Thyroid gland (tissue), 4 donors: ENCODE measurements around the gene FAM118B. TPM values are rescaled to one million over a fixed set of nuclear protein-coding genes. Genes with fewer than 3 reads are reported as not detected.

Source experiments
- DNase-seq, 2 donors: peaks; one replicate each; pipeline ENCODE4 v3.0.0-alpha.2; 2019
- H3K27ac ChIP-seq, 3 donors: fragments of 200-600 bp; sonication (generic); 1 replicate in 2 of 3; 2 replicates in 1 of 3; pipeline ENCODE4 v1.5.1; 2016 to 2019; ENCODE audit warnings: mild to moderate bottlenecking in 1 of 3, moderate library complexity in 1 of 3
- H3K27me3 ChIP-seq: fragments of 200-600 bp; sonication (generic); one replicate; pipeline ENCODE4 v1.5.1; 2019
- H3K36me3 ChIP-seq, 2 donors: fragments of 200-600 bp; sonication (generic); one replicate each; pipeline ENCODE4 v1.5.1; 2016 to 2019
- H3K4me1 ChIP-seq, 2 donors: fragments of 200-600 bp; sonication (generic); one replicate each; pipeline ENCODE4 v1.5.1; 2017 to 2019
- H3K4me3 ChIP-seq, 3 donors: fragments of 200-600 bp; sonication (generic); replicated peaks in 1 of 3; 1 replicate in 2 of 3; 2 replicates in 1 of 3; pipeline ENCODE4 v1.5.1; 2016; ENCODE audit warnings: mild to moderate bottlenecking in 1 of 3
- H3K9me3 ChIP-seq: fragments of 200-600 bp; sonication (generic); one replicate; pipeline ENCODE4 v1.5.1; 2017
- CTCF ChIP-seq, 6 experiments: fragments of 200-600 bp in 3 of 6; fragments of 450-650 bp in 3 of 6; sonication (generic) in 3 of 6; IDR thresholded peaks; one replicate each; pipeline ENCODE4 v1.5.1; 2016 to 2019; ENCODE audit warnings: antibody characterized with exemption in 6 of 6, mild to moderate bottlenecking in 2 of 6, inconsistent platforms in 1 of 6, moderate library complexity in 1 of 6
- POLR2A ChIP-seq, 2 donors: fragments of 450-650 bp; IDR thresholded peaks; one replicate each; pipeline ENCODE4 v1.6.1; 2017; ENCODE audit warnings: antibody characterized with exemption in 2 of 2, mild to moderate bottlenecking in 2 of 2, moderate library complexity in 1 of 2
- WGBS, 2 donors: methylation state at CpG; one replicate each; pipeline ENCODE4 v1.1.5; 2017; 5-methylcytosine and 5-hydroxymethylcytosine counted together
- intact Hi-C: fragments of 100-400 bp; cut with DNase I; formaldehyde crosslinking; loops from one replicate; pipeline ENCODE4 v1.15.1; 2023
- total RNA-seq, 4 donors: library from RNA; depleted of rRNA; stranded (reverse); fragments of >200 nt; gene quantifications; one replicate each; pipeline ENCODE4 v1.2.3, GENCODE V29; 2016

Gene FAM118B
- total RNA-seq, 4 donors from 2014 or later = 21.7 to 25.0 (median 23.3) TPM

GRCh38 chr11:126216526-126217305 is 5.1 kb downstream of the FAM118B start:
- intact Hi-C loops = no loop called here
- Histone ChIP-seq H3K4me3 (no peak overlapping the region), H3K4me1 (peaks cover 10 to 21% of the 10 kb centered on the region in 2 donors), H3K36me3 (no peaks in the 10 kb centered on the region), H3K27me3 (no peaks in the 10 kb centered on the region), H3K27ac (no peak overlapping the region), H3K9me3 (no peaks in the 10 kb centered on the region)
- WGBS, 2 donors = 86 to 93% methylated on average over 6 of the region's 6 CpGs
- no peak for DNase-seq
- TF ChIP-seq POLR2A (IDR thresholded peaks at IDR 0.05) = no peak
- TF ChIP-seq CTCF (IDR thresholded peaks at IDR 0.05) = no peak

GRCh38 chr11:126217491-126217890 is 5.9 kb downstream of the FAM118B start:
- Histone ChIP-seq H3K27me3 (no peaks in the 10 kb centered on the region), H3K27ac (no peak overlapping the region), H3K36me3 (no peaks in the 10 kb centered on the region), H3K4me3 (no peak overlapping the region), H3K4me1 (peaks cover 6 to 17% of the 10 kb centered on the region in 2 donors), H3K9me3 (no peaks in the 10 kb centered on the region)
- no peak for DNase-seq
- no peak for TF ChIP-seq CTCF (IDR thresholded peaks at IDR 0.05)
- TF ChIP-seq POLR2A (IDR thresholded peaks at IDR 0.05) = no peak
- intact Hi-C loops = no loop called here
- 77 to 79% methylated on average over 1 of the region's 1 CpG for WGBS, 2 donors

GRCh38 chr11:126219547-126219946 is 8.0 kb downstream of the FAM118B start:
- DNase-seq = no peak
- H3K9me3 ChIP-seq = no peaks in the 10 kb centered on the region
- H3K36me3 ChIP-seq = no peaks in the 10 kb centered on the region
- H3K4me3 ChIP-seq = no peak overlapping the region
- 80 to 92% methylated on average over 4 of the region's 4 CpGs for whole genome bisulfite sequencing, 2 donors
- peaks cover 0 to 9% of the 10 kb centered on the region in 2 donors for H3K4me1 ChIP-seq
- intact Hi-C loops = no loop called here
- no peaks in the 10 kb centered on the region for H3K27me3 ChIP-seq
- no peak overlapping the region for H3K27ac ChIP-seq
- TF ChIP-seq POLR2A (IDR thresholded peaks at IDR 0.05) (no peak), CTCF (IDR thresholded peaks at IDR 0.05) (no peak)

- no peak for DNase-seq
- Histone ChIP-seq H3K9me3 (no peaks in the 10 kb centered on the region), H3K27me3 (no peaks in the 10 kb centered on the region), H3K27ac (no peak overlapping the region), H3K4me1 (no peaks in the 10 kb centered on the region), H3K4me3 (no peak overlapping the region), H3K36me3 (no peaks in the 10 kb centered on the region)
- intact Hi-C loops = no loop called here
- WGBS, 2 donors = 86 to 89% methylated on average over 6 of the region's 6 CpGs
- no peak for TF ChIP-seq CTCF (IDR thresholded peaks at IDR 0.05)
- no peak for TF ChIP-seq POLR2A (IDR thresholded peaks at IDR 0.05)
Measured at GRCh38 chr11:126224647-126225294, 13.2 kb downstream of the FAM118B start.

- WGBS, 2 donors = 90 to 95% methylated on average over 2 of the region's 2 CpGs
- Histone ChIP-seq H3K4me3 (no peak overlapping the region), H3K9me3 (no peaks in the 10 kb centered on the region), H3K4me1 (no peaks in the 10 kb centered on the region), H3K27me3 (no peaks in the 10 kb centered on the region), H3K27ac (no peak overlapping the region), H3K36me3 (no peaks in the 10 kb centered on the region)
- no peak for DNase-seq
- TF ChIP-seq POLR2A (IDR thresholded peaks at IDR 0.05) (no peak), CTCF (IDR thresholded peaks at IDR 0.05) (no peak)
- intact Hi-C loops = no loop called here
Measured at GRCh38 chr11:126225295-126225665, 13.7 kb downstream of the FAM118B start.
